GM23338 (cell line): ENCODE measurements around the gene C1orf174. TPM values are rescaled to one million over a fixed set of nuclear protein-coding genes. Genes with fewer than 3 reads are reported as not detected.

Source experiments
- ATAC-seq: fragments of 200-7000 bp; cut with Tn5 transposase; 3 replicates; pipeline ENCODE4 v1.9.1; 2020
- DNase-seq: peaks from one replicate; pipeline ENCODE4 v3.0.0-alpha.2; 2015; ENCODE audit warnings: low spot score
- H2AFZ ChIP-seq: fragments of 200-600 bp; sonication (generic); 2 replicates; pipeline ENCODE4 v1.8.0; 2016; ENCODE audit warnings: antibody characterized with exemption, mild to moderate bottlenecking, moderate library complexity
- H3F3A ChIP-seq: fragments of 200-600 bp; sonication (generic); replicated peaks from 2 replicates; pipeline ENCODE4 v1.8.0; 2017; ENCODE audit warnings: antibody characterized with exemption, mixed run types, low read depth
- H3K27ac ChIP-seq: fragments of 200-600 bp; sonication (generic); 2 replicates; pipeline ENCODE4 v1.6.1; 2016; ENCODE audit warnings: low read depth
- H3K27me3 ChIP-seq: fragments of 200-600 bp; sonication (generic); 2 replicates; pipeline ENCODE4 v1.8.0; 2016; ENCODE audit warnings: mild to moderate bottlenecking, mixed run types, moderate library complexity; ENCODE audit not compliant: insufficient read depth
- H3K36me3 ChIP-seq: fragments of 200-600 bp; sonication (generic); 2 replicates; pipeline ENCODE4 v1.8.0; 2016; ENCODE audit warnings: mild to moderate bottlenecking; ENCODE audit not compliant: insufficient read depth
- H3K4me1 ChIP-seq: fragments of 200-600 bp; sonication (generic); 2 replicates; pipeline ENCODE4 v1.8.0; 2016; ENCODE audit warnings: mild to moderate bottlenecking, moderate library complexity; ENCODE audit not compliant: insufficient read depth
- H3K4me2 ChIP-seq: fragments of 200-600 bp; sonication (generic); 2 replicates; pipeline ENCODE4 v1.7.1; 2017; ENCODE audit warnings: mixed run types
- H3K4me3 ChIP-seq: fragments of 200-600 bp; sonication (generic); 2 replicates; pipeline ENCODE4 v1.6.1; 2016; ENCODE audit warnings: mixed run types
- H3K79me2 ChIP-seq: fragments of 200-600 bp; sonication (generic); replicated peaks from 2 replicates; pipeline ENCODE4 v1.8.0; 2017; ENCODE audit warnings: mild to moderate bottlenecking; ENCODE audit not compliant: insufficient read depth
- H3K9me2 ChIP-seq: fragments of 200-600 bp; sonication (generic); 2 replicates; pipeline ENCODE4 v1.8.0; 2017; ENCODE audit not compliant: insufficient read depth
- H4K20me1 ChIP-seq: fragments of 200-600 bp; sonication (generic); replicated peaks from 2 replicates; pipeline ENCODE4 v1.8.0; 2017; ENCODE audit warnings: mild to moderate bottlenecking; ENCODE audit not compliant: insufficient read depth
- H3K27ac Mint-ChIP-seq: 2 replicates; pipeline ENCODE4 v1.8.0; 2020; ENCODE audit warnings: inconsistent platforms, mild to moderate bottlenecking, moderate library complexity, mixed read lengths
- H3K27me3 Mint-ChIP-seq: 3 replicates; pipeline ENCODE4 v1.8.0; 2022; ENCODE audit warnings: low read depth, mild to moderate bottlenecking, moderate library complexity, mixed read lengths, inconsistent platforms; ENCODE audit not compliant: insufficient read depth, poor library complexity
- H3K36me3 Mint-ChIP-seq: 3 replicates; pipeline ENCODE4 v1.8.0; 2021; ENCODE audit warnings: low read depth, mild to moderate bottlenecking, inconsistent platforms, moderate library complexity, mixed read lengths
- H3K4me1 Mint-ChIP-seq: 3 replicates; pipeline ENCODE4 v1.8.0; 2020; ENCODE audit warnings: mild to moderate bottlenecking, inconsistent platforms, mixed read lengths
- H3K4me3 Mint-ChIP-seq: 3 replicates; pipeline ENCODE4 v1.8.0; 2021; ENCODE audit warnings: moderate library complexity, mild to moderate bottlenecking, inconsistent platforms, mixed read lengths
- H3K9me3 Mint-ChIP-seq: 3 replicates; pipeline ENCODE4 v1.8.0; 2020; ENCODE audit warnings: moderate library complexity, mild to moderate bottlenecking, inconsistent platforms, mixed read lengths
- CREB1 ChIP-seq: fragments of 250-450 bp; sonication (Bioruptor Pico); IDR thresholded peaks from 2 replicates; pipeline ENCODE4 v1.5.0; 2020; ENCODE audit warnings: low read depth, mild to moderate bottlenecking, moderate library complexity
- ETS1 ChIP-seq: IDR thresholded peaks from 2 replicates; pipeline ENCODE4 v1.6.1; 2016; ENCODE audit warnings: antibody characterized with exemption
- EZH2 ChIP-seq: fragments of 200-600 bp; sonication (generic); IDR thresholded peaks from one replicate; pipeline ENCODE4 v1.8.0; 2017; ENCODE audit warnings: antibody characterized with exemption, mild to moderate bottlenecking, low read depth; ENCODE audit not compliant: unreplicated experiment
- EZH2phosphoT487 ChIP-seq: fragments of 200-600 bp; sonication (generic); IDR thresholded peaks from one replicate; pipeline ENCODE4 v1.8.1; 2018; ENCODE audit warnings: antibody characterized with exemption; ENCODE audit not compliant: unreplicated experiment
- JUNB ChIP-seq: IDR thresholded peaks from one replicate; pipeline ENCODE4 v1.6.1; 2016; ENCODE audit warnings: antibody characterized with exemption; ENCODE audit not compliant: unreplicated experiment
- POLR2AphosphoS5 ChIP-seq: IDR thresholded peaks from 2 replicates; pipeline ENCODE4 v1.6.1; 2016; ENCODE audit warnings: antibody characterized with exemption, low read depth
- STAT1 ChIP-seq: IDR thresholded peaks from one replicate; pipeline ENCODE4 v1.6.1; 2016; ENCODE audit warnings: antibody characterized with exemption; ENCODE audit not compliant: unreplicated experiment
- ZNF114 ChIP-seq: fragments of 250-450 bp; sonication (Bioruptor Pico); IDR thresholded peaks from 2 replicates; pipeline ENCODE4 v1.5.0; 2020; ENCODE audit warnings: mild to moderate bottlenecking, moderate library complexity
- polyA plus RNA-seq: library from polyadenylated mRNA; unstranded; fragments of >200 nt; fragmentation: Nextera tagmentation; extraction: Ambion mirVana; gene quantifications from 2 replicates; pipeline ENCODE4 v1.2.1, GENCODE V29; 2016
- total RNA-seq: library from RNA; depleted of rRNA; stranded (reverse); fragments of >200 nt; shearing (Covaris generic); gene quantifications from 2 replicates; pipeline ENCODE4 v1.2.3, GENCODE V29; 2014
- TF ChIP-seq, protein P1 (sequence below): IDR thresholded peaks from one replicate; pipeline ENCODE4 v1.6.1; 2018; ENCODE audit warnings: antibody characterized with exemption; ENCODE audit not compliant: unreplicated experiment
- TF ChIP-seq, protein P2 (sequence below), 2 experiments: fragments of 200-600 bp in 1 of 2; sonication (generic) in 1 of 2; conservative IDR thresholded peaks; 2 replicates each; pipeline versions ENCODE4 v1.5.1 to v1.6.1; 2016 to 2017; ENCODE audit warnings: antibody characterized with exemption in 2 of 2, low read depth in 2 of 2, mild to moderate bottlenecking in 2 of 2, moderate library complexity in 1 of 2

C1orf174 gene
- total and polyA plus RNA-seq, 2 experiments from 2014 or later: 28.5 to 28.7 TPM

DNA sequence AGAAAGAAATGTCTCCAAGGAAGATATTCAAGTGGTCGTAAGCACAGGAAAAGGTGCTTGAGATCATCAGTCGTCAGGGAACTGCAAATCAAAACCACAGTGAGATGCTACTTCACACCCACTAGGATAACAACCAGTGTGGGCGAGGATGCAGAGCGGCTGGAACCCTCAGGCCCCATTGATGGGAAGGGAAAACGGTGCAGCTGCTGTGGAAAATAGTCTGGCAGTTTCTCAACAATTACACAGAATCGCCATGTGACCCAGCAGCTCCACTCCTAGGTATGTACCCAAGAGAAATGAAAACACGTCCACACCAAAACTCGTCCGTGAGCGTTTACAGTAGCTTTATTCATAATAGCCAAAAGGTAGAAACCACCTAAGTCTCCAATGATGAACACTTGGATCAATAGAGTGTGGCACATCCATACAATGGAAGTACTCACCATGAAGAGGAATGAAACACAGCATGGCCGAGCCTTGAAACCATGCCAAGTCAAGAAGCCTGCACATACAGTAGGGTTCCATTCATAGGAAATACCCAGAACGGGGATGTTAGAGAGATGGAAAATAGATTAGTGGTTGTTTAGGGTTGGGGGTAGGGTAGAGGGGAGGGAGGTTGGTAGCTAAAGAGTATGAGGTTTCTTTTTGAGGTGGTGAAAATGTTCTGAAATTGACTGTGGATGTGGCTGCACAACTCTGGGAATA lies 36.7 kb downstream of the C1orf174 start:
- Mint-ChIP-seq H3K9me3 (no peaks in the 10 kb centered on the region; the same call in 2 of the 3 replicates), H3K27ac (no peak overlapping the region), H3K4me1 (peaks cover 13% of the 10 kb centered on the region)

GRCh38 chr1:3858231-3858981 lies 41.7 kb downstream of the C1orf174 start:
- peak; percentile 50 for DNase-seq
- no peaks in the 10 kb centered on the region for H3K9me3 Mint-ChIP-seq
- Histone ChIP-seq H3K27me3 (peaks cover 8% of the 10 kb centered on the region; the same call in 1 of the 2 replicates), H4K20me1 (no peaks in the 10 kb centered on the region; the same call in none of the 2 replicates), H3K27ac (no peak overlapping the region), H3K4me2 (peak overlapping the region; percentile 94), H3K36me3 (no peaks in the 10 kb centered on the region), H3K9me2 (no peaks in the 10 kb centered on the region), H3F3A (no peaks in the 10 kb centered on the region), H2AFZ (no peak overlapping the region; the same call in 1 of the 2 replicates), H3K4me3 (peak overlapping the region; percentile 98), H3K79me2 (peaks cover 29% of the 10 kb centered on the region), H3K4me1 (peaks cover 8% of the 10 kb centered on the region; the same call in 1 of the 2 replicates)
- H3K36me3 Mint-ChIP-seq: no peaks in the 10 kb centered on the region; the same call in 2 of the 3 replicates
- ATAC-seq: peak; percentile 21
- H3K4me3 Mint-ChIP-seq: peak overlapping the region; percentile 98
- H3K27ac Mint-ChIP-seq: no peak overlapping the region
- H3K4me1 Mint-ChIP-seq: peaks cover 22% of the 10 kb centered on the region
- H3K27me3 Mint-ChIP-seq: peaks cover 26% of the 10 kb centered on the region
- TF ChIP-seq, protein P1, sequence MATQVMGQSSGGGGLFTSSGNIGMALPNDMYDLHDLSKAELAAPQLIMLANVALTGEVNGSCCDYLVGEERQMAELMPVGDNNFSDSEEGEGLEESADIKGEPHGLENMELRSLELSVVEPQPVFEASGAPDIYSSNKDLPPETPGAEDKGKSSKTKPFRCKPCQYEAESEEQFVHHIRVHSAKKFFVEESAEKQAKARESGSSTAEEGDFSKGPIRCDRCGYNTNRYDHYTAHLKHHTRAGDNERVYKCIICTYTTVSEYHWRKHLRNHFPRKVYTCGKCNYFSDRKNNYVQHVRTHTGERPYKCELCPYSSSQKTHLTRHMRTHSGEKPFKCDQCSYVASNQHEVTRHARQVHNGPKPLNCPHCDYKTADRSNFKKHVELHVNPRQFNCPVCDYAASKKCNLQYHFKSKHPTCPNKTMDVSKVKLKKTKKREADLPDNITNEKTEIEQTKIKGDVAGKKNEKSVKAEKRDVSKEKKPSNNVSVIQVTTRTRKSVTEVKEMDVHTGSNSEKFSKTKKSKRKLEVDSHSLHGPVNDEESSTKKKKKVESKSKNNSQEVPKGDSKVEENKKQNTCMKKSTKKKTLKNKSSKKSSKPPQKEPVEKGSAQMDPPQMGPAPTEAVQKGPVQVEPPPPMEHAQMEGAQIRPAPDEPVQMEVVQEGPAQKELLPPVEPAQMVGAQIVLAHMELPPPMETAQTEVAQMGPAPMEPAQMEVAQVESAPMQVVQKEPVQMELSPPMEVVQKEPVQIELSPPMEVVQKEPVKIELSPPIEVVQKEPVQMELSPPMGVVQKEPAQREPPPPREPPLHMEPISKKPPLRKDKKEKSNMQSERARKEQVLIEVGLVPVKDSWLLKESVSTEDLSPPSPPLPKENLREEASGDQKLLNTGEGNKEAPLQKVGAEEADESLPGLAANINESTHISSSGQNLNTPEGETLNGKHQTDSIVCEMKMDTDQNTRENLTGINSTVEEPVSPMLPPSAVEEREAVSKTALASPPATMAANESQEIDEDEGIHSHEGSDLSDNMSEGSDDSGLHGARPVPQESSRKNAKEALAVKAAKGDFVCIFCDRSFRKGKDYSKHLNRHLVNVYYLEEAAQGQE: no peak
- TF ChIP-seq ETS1 (no peak), EZH2 (no peak), ZNF114 (CRISPR knock-in tag) (no peak), EZH2phosphoT487 (no peak), CREB1 (CRISPR knock-in tag) (no peak), STAT1 (no peak)
- TF ChIP-seq, protein P2, sequence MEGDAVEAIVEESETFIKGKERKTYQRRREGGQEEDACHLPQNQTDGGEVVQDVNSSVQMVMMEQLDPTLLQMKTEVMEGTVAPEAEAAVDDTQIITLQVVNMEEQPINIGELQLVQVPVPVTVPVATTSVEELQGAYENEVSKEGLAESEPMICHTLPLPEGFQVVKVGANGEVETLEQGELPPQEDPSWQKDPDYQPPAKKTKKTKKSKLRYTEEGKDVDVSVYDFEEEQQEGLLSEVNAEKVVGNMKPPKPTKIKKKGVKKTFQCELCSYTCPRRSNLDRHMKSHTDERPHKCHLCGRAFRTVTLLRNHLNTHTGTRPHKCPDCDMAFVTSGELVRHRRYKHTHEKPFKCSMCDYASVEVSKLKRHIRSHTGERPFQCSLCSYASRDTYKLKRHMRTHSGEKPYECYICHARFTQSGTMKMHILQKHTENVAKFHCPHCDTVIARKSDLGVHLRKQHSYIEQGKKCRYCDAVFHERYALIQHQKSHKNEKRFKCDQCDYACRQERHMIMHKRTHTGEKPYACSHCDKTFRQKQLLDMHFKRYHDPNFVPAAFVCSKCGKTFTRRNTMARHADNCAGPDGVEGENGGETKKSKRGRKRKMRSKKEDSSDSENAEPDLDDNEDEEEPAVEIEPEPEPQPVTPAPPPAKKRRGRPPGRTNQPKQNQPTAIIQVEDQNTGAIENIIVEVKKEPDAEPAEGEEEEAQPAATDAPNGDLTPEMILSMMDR (conservative IDR thresholded peaks at IDR 0.05; ENCODE audit: low read depth in 2 of 2): 0 out of 4 replicates have a peak, but pooled peaks of 1 of the 2 experiments have one; percentile 9

More for the DNA sequence above, 36.7 kb downstream of the C1orf174 start:
- Histone ChIP-seq H3K36me3 (no peaks in the 10 kb centered on the region), H3K27me3 (peaks cover 2% of the 10 kb centered on the region; the same call in 1 of the 2 replicates), H3K4me3 (no peak overlapping the region), H3K4me1 (peaks cover 3% of the 10 kb centered on the region; the same call in 1 of the 2 replicates), H3F3A (no peaks in the 10 kb centered on the region), H3K79me2 (no peaks in the 10 kb centered on the region), H4K20me1 (peaks cover 3% of the 10 kb centered on the region), H2AFZ (no peak overlapping the region), H3K9me2 (no peaks in the 10 kb centered on the region), H3K4me2 (no peak overlapping the region), H3K27ac (no peak overlapping the region)
- ATAC-seq (no peak), DNase-seq (no peak)
- no peak overlapping the region for H3K4me3 Mint-ChIP-seq
- TF ChIP-seq EZH2phosphoT487 (no peak), STAT1 (no peak), JUNB (no peak), ZNF114 (CRISPR knock-in tag) (no peak), POLR2AphosphoS5 (no peak), CREB1 (CRISPR knock-in tag) (no peak)
- TF ChIP-seq, protein P2 (conservative IDR thresholded peaks at IDR 0.05; ENCODE audit: low read depth in 2 of 2): no peak
- peaks cover 7% of the 10 kb centered on the region for H3K36me3 Mint-ChIP-seq
- peaks cover 14% of the 10 kb centered on the region for H3K27me3 Mint-ChIP-seq
